Sigmoid colon (tissue), 7 donors: ENCODE data around the gene SLC25A11. TPM values are rescaled to one million over a fixed set of nuclear protein-coding genes. Genes with fewer than 3 reads are reported as not detected.
A peak's percentile ranks its signal among the peaks of the same experiment; 100 is the strongest.

Experiments
- DNase-seq: peaks from one replicate; pipeline ENCODE4 v3.0.0-alpha.2; 2019
- H3K27ac ChIP-seq, 4 donors: fragments of 200-600 bp; sonication (generic); one replicate each; pipeline ENCODE4 v1.5.1; 2016 to 2019; ENCODE audit warnings: mild to moderate bottlenecking in 1 of 4
- H3K27me3 ChIP-seq, 3 donors: fragments of 200-600 bp; sonication (generic); one replicate each; pipeline ENCODE4 v1.5.1; 2019; ENCODE audit warnings: mild to moderate bottlenecking in 1 of 3
- H3K36me3 ChIP-seq, 4 donors: fragments of 200-600 bp; sonication (generic); one replicate each; pipeline ENCODE4 v1.5.1; 2016 to 2019
- H3K4me1 ChIP-seq, 4 donors: fragments of 200-600 bp; sonication (generic); one replicate each; pipeline ENCODE4 v1.5.1; 2017 to 2019
- H3K4me3 ChIP-seq, 4 donors: fragments of 200-600 bp; sonication (generic); one replicate each; pipeline ENCODE4 v1.5.1; 2017 to 2019; ENCODE audit warnings: mild to moderate bottlenecking in 2 of 4, moderate library complexity in 1 of 4
- H3K9me3 ChIP-seq, 4 donors: fragments of 200-600 bp in 3 of 4; sonication (generic) in 3 of 4; one replicate each; pipeline versions ENCODE4 v1.5.1 to v1.6.1; 2013 to 2019
- CTCF ChIP-seq, 4 experiments: fragments of 450-650 bp in 3 of 4; fragments of 200-600 bp in 1 of 4; IDR thresholded peaks; one replicate each; pipeline ENCODE4 v1.5.1; 2016 to 2019; ENCODE audit warnings: antibody characterized with exemption in 4 of 4, mild to moderate bottlenecking in 3 of 4, moderate library complexity in 2 of 4
- EP300 ChIP-seq, 4 donors: sonication (generic); formaldehyde crosslinking; IDR thresholded peaks; one replicate each; pipeline ENCODE4 v1.6.1; 2017; ENCODE audit warnings: antibody characterized with exemption in 4 of 4
- POLR2A ChIP-seq, 2 donors: fragments of 450-650 bp; IDR thresholded peaks; one replicate each; pipeline ENCODE4 v1.6.1; 2016; ENCODE audit warnings: antibody characterized with exemption in 2 of 2, mild to moderate bottlenecking in 2 of 2, moderate library complexity in 2 of 2
- POLR2AphosphoS5 ChIP-seq, 4 donors: sonication (generic); formaldehyde crosslinking; IDR thresholded peaks; one replicate each; pipeline ENCODE4 v1.6.1; 2017; ENCODE audit warnings: antibody characterized with exemption in 4 of 4
- WGBS, 2 donors: extraction: QIAGEN DNeasy Blood & Tissue Kit; methylation state at CpG; one replicate each; pipeline ENCODE4 v1.1.7; 2013; 5-methylcytosine and 5-hydroxymethylcytosine counted together
- intact Hi-C: fragments of 100-400 bp; cut with DNase I; formaldehyde crosslinking; loops from one replicate; pipeline ENCODE4 v1.15.1; 2023
- polyA plus RNA-seq, 3 donors: library from polyadenylated mRNA; stranded (reverse); fragments of 200-250 nt; gene quantifications; one replicate each; pipeline ENCODE4 v1.2.3, GENCODE V29; 2013
- total RNA-seq, 4 donors: library from RNA; depleted of rRNA; stranded (reverse); fragments of >200 nt; gene quantifications; one replicate each; pipeline ENCODE4 v1.1.0, GENCODE V29; 2016
- donor health status: healthy with polysubstance abuse.
- donor health status: Bipolar disorder and iron deficiency.
- donor health status: healthy.

The SLC25A11 gene
- total RNA-seq: 10 to 100 TPM; 41.0 to 60.3 (median 48.6) TPM
- polyA plus RNA-seq: 10 to 100 TPM; 57.7 to 82.8 (median 79.9) TPM

DNA sequence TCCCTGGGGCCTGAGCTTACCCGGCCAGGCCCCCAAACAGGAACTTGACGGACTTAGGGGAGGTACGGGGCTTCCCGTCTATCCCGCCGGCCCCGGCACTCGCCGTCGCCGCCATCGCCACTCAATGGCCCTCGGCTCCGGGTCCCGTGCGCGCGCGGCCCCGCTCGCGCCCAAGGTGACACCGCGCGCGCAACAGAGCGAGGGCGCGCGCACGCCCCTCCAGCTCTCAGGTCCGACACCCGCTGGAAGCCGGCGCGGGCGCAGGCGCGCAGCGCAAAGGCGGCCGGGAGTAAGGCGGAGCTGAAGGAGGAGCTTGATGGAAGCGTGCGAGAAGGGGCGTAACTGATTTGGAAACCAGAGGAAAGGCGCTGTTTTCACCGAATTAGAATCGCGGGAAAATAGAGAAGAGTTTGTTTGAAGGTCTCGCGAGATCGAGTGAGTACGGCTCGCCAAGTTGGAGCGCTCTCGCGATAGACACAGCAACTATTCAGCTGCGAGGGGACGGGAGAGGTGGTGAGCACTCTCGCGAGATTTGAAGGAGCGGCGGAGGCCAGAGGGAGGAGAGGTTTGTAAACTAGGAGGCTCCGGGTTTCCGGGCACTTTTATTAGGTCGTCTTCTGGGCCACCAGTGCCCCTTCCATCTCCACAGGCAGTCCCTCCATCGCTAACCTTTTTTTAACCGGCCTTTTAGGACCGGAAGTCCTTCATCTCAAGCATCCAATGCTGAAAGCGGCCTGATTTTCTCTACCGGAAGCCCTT lies at the start of gene SLC25A11, which contains the start of gene RNF167:
Gene SLC25A11, minus strand, starts transcription at position 251 of the 759 bp plus-strand sequence. Its CDS starts 136 bp downstream, at position 115.
Gene RNF167, plus strand, starts transcription at position 473 of the 759 bp plus-strand sequence. CDS start 642 bp downstream, outside the sequence.
- Histone ChIP-seq H3K9me3 (no peaks in the 10 kb centered on the region), H3K27me3 (no peaks in the 10 kb centered on the region), H3K4me3 (peak within 1 kb of the TSS; percentile 62 to 83 (median 73)), H3K36me3 (peaks cover 28 to 57% (median 37%) of the 10 kb centered on the region in 4 donors), H3K27ac (peak within 1 kb of the TSS; percentile 91 to 96 (median 94)), H3K4me1 (peaks cover 0 to 57% (median 42%) of the 10 kb centered on the region in 4 donors)
- TF ChIP-seq EP300 (IDR thresholded peaks at IDR 0.05): peak in 1 of 4 donors; percentile 64
- TF ChIP-seq POLR2A (IDR thresholded peaks at IDR 0.05): peak; percentile 32 to 48
- TF ChIP-seq POLR2AphosphoS5 (IDR thresholded peaks at IDR 0.05): peak; percentile 32 to 83 (median 74)
- TF ChIP-seq CTCF (IDR thresholded peaks at IDR 0.05): no peak
- intact Hi-C loops: loop anchor here (1.0 to 2.0 kb wide), 3 partner anchors 27 to 47 kb away; partner anchors contain the start of genes CAMTA2 and SPAG7
- 0% methylated on average over 72 of the region's 72 CpGs for WGBS, 2 donors
- peak; percentile 99 for DNase-seq

DNA sequence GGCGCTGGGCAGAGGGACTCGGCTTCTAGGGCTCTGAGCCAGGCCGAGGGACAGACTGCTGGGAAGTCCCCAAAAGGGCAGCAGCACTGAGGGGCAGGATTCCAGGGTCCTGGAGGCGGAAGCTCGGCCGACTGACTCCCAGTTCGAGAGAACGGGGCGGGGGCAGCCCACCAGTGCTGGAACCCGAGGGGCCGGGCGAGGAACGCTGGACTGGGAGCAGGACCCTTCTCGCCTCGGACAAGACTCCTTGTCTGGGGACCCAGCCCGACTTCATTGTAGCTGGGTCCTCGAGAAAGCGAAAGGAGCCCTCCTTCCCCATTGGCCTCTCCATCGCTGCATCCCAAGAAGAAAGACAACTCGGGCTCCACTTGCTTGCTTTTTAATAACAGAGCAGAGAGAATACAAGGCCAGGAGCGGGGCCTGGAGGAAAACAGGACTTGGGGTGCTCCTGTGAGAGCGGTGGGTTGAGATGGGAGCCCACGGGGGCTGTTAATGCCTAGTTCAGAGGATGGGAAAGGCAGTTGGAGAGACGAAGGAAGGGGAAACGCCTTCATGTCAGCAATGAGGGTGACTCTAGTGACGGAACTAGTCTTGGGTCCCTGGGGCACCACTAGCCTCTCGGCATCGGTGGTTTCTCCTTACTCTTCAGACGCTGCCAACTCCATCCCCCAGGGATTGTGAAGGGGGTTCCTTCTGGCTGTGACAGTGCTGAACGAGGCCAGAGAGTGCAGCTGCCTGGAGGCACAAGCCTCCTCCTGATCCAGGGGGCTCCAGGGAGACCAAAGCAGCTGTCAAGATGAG lies 48.1 kb upstream of the SLC25A11 start:
- Histone ChIP-seq H3K4me3 (peak overlapping the region; percentile 68 to 97 (median 80)), H3K4me1 (peaks cover 0 to 31% (median 25%) of the 10 kb centered on the region in 4 donors), H3K9me3 (no peaks in the 10 kb centered on the region), H3K36me3 (peaks cover under 1 to 13% (median 7%) of the 10 kb centered on the region in 4 donors), H3K27ac (peak overlapping the region; percentile 93 to 97 (median 95)), H3K27me3 (no peaks in the 10 kb centered on the region)
- 3 to 13% methylated on average over 30 of the region's 30 CpGs for WGBS, 2 donors
- TF ChIP-seq CTCF (IDR thresholded peaks at IDR 0.05) (no peak), POLR2A (IDR thresholded peaks at IDR 0.05) (peak in 1 of 2 donors; percentile 22), POLR2AphosphoS5 (IDR thresholded peaks at IDR 0.05) (no peak), EP300 (IDR thresholded peaks at IDR 0.05) (no peak)
- intact Hi-C loops: loop anchor here (1.0 to 5.0 kb wide), 4 partner anchors 19 to 201 kb away; partner anchors contain the start of genes GLTPD2 and VMO1
- DNase-seq: no peak

- peaks cover 7 to 22% (median 8%) of the 10 kb centered on the region in 4 donors for H3K36me3 ChIP-seq
- intact Hi-C loops: loop anchor here (1.0 to 5.0 kb wide), 4 partner anchors 18 to 200 kb away; partner anchors contain the start of genes GLTPD2 and VMO1
- H3K27me3 ChIP-seq: no peaks in the 10 kb centered on the region
- no peaks in the 10 kb centered on the region for H3K9me3 ChIP-seq
- H3K4me1 ChIP-seq: peaks cover 0 to 31% (median 25%) of the 10 kb centered on the region in 4 donors
- H3K27ac ChIP-seq: peak within 1 kb of the TSS; percentile 93 to 97 (median 95)
- TF ChIP-seq CTCF (IDR thresholded peaks at IDR 0.05) (peak; percentile 75 to 83 (median 78)), POLR2AphosphoS5 (IDR thresholded peaks at IDR 0.05) (peak; percentile 74 to 91 (median 85)), EP300 (IDR thresholded peaks at IDR 0.05) (no peak), POLR2A (IDR thresholded peaks at IDR 0.05) (peak; percentile 46 to 64)
- 0 to 1% methylated on average over 78 of the region's 78 CpGs for WGBS, 2 donors
- peak within 1 kb of the TSS; percentile 68 to 97 (median 80) for H3K4me3 ChIP-seq
- peak; percentile 95 for DNase-seq
Measured at GRCh38 chr17:4986951-4987766, 47.3 kb upstream of the SLC25A11 start, which contains the start of gene CAMTA2. TSS of gene CAMTA2 (minus strand) at chr17:4987675. CDS start at chr17:4986222, 1,453 bp downstream.
